Effector CD4-positive, alpha-beta T cell (primary cell): ENCODE measurements around the gene EFNA5.

ENCODE experiments used
- DNase-seq: peaks from one replicate; pipeline ENCODE4 v3.0.0-alpha.2; 2020

Gene EFNA5

DNA sequence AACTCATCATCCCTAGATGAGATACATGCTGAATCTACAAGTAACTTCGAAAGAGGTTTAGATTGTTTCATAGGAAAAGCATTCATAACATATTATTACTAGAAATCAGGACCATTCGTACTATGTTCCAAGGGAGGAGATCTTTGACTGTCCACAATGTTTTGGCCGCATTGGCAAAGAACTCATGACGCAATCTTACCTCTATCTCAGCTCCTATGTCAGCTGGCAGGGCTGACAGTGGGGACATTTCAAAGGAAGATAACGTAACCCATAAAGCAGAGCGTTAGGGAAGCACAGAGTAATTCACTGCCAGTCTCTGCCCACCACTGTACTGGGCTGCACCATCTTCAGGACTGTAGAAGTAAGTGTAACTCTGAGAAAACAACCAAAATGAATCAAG is 69.7 kb downstream of the EFNA5 start:
- no peak for DNase-seq

GRCh38 chr5:107598958-107599357 is 71.8 kb downstream of the EFNA5 start:
- DNase-seq, result no peak

DNA sequence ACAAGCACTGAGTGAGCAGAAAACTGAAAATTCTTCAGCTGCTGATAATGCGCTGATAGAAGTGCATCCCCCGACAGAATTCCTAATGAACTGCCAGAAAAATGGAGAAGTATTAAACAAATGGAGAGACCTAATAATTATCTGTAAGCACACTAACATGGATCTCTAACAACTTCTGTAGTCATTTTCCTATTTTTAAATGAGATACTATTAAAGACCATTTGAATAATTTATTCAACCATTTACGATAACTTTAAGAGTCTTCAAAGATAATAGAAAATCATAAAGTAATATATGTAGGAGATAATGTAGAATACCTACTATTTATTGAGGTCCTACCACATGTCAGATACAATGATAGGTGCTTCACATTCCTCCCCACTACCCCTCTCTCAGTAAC is 72.9 kb downstream of the EFNA5 start:
- no peak for DNase-seq

- no peak for DNase-seq
Observed at GRCh38 chr5:107597247-107597646, 73.5 kb downstream of the EFNA5 start.

DNA sequence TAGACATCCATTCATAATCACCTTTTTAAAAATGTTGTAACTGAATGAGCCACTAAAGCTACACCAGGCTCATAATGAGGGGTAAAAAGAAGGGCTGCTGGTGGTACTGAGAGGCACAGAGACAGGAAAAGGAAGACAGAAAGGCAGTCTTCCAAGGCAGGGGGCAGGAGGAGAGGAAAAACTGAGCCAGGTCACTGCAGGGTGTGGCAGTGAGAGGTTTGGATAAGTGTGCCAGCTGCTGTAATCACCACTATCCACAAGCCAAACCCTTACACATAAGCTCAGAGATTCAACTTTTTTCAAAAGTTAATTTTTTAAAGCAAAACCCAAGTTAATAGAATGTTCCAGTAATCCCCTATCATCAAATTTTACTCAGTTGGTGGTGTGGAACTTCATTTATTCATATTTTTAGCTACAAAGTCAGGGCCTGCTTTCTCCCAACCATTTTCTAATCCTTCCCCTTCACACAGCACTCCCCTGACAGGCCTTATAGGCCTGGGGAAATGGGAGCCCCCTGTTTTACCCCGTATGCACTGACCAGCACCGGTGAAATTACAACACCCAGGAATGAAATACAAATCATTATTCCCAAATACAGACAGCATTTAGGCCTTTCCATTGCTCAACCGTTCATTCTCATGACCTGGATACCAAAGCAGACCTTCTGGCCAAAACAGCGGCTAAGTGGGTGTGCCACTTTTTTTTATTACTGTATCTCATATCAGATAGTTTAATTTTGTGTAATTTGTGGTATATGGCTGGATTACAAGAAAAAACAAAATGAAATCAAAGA is 76.3 kb downstream of the EFNA5 start:
- DNase-seq, result no peak

DNA sequence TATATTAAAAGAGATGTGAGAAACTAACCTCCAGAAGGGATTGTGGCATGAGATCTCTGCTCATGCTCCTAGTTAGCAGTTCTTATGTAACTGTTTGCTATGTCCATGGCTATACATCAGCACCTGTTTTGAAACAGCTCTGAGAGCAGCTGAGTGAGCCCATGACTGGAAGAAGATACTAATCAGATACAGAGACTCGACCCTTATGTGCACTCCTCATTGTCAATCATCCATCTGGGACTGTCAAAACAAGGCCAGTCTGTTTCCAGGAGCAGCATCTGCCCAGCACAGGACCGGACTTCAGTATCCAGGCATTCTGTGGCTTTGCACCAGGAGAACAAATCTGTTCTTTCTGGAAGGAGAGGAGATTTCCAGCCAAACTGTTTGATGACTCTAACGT is 77.7 kb downstream of the EFNA5 start:
- DNase-seq, result no peak

GRCh38 chr5:107592515-107592914 is 78.2 kb downstream of the EFNA5 start:
- no peak for DNase-seq

DNA sequence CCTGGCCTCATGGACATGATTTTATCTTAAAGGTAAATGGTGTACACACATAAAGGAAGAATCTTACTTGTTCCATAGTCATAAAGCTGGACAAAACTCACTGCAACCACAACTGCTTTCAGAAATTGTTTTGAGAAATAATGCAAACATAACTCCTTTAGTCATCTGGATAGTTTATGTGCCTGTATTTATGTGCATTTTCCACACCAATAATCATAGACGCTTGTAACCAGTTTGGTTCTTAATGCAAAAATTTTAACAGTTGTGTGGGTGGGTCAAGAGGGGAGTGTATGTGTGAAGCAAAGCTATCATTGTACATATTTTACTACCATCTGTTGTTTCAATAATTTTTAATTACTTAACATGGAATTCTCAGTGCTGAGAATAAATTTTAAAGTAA is 80.1 kb downstream of the EFNA5 start:
- DNase-seq, result no peak

- DNase-seq, result no peak
Observed at GRCh38 chr5:107589520-107590193, 81.1 kb downstream of the EFNA5 start.

- DNase-seq, result no peak
Observed at GRCh38 chr5:107582625-107583024, 88.1 kb downstream of the EFNA5 start.

GRCh38 chr5:107580889-107581820 is 89.6 kb downstream of the EFNA5 start:
- DNase-seq, result no peak

GRCh38 chr5:107578051-107578635 is 92.6 kb downstream of the EFNA5 start:
- no peak for DNase-seq

DNA sequence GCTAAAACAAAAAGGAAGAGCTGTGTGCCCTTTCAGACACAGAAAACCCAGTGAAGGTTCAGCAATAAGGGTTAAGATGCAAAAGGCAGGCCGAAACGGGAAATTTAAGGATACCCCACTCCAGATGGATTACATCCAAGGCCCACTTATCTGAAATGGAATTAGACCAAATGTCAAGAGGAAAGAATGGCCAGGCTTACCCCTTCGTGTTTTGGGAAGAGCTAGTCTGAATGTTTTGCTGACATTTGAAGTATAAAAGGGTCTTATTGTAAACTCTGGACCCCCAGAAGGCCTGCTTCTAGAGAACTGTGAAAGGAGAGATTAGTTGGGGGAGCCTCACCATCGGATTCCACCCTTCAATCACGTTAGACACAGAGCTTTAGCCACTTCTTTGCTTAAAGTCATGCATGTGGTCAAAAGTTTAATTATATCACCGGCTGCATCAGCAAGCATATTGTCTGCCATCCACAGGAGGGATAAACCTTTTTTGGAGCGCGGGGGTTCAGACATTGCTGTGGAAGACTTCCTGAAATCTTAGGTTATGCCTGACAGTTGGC is 93.3 kb downstream of the EFNA5 start:
- no peak for DNase-seq

DNA sequence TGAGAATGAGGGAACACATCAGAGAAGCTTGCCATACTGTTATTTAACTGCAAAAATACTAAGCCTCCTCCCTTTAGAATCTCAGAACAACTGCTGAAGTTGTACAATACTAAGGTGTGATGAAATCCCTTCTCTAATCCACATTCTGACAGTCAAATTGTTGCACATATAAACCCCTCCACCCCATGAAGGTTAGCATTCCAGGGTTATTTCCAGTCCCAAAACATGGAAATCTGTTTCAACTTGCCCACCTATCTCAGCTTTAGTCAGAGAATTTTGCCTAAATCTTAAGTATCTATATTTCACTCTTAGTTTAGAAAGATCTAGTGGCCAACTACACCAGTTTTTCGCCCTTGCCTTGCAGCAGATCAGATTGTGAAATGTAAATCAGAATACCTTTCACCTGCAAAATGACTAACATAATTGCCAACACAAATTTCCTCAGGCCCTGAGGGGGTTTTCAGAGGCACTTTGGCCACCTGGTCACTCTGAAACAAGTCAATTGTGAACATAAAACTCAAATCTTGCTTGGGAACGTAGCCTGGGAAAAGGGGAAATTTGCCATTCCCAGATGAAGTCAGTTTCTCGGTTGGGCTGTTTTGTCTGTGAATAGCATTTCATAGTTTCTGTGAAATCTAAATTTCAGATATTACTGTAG is 93.9 kb downstream of the EFNA5 start:
- DNase-seq, result no peak

DNA sequence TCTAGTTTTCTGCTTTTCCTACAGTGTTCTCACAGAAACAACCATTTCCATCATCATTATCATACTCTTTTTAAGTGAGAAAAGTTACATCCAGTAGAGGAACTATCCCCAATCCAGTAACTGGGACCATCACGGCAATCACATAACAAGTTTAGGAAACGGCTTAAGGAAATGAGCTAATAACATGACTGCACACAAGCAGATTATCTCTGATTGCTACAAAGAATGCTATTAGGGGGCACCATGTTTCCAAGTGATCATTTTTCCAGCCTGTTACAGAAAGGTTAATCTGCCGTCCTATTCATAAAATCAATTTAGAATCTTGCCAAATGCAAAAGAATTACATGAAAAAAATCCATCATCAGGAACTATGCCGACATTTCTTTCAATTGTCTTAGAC is 94.6 kb downstream of the EFNA5 start:
- no peak for DNase-seq

DNA sequence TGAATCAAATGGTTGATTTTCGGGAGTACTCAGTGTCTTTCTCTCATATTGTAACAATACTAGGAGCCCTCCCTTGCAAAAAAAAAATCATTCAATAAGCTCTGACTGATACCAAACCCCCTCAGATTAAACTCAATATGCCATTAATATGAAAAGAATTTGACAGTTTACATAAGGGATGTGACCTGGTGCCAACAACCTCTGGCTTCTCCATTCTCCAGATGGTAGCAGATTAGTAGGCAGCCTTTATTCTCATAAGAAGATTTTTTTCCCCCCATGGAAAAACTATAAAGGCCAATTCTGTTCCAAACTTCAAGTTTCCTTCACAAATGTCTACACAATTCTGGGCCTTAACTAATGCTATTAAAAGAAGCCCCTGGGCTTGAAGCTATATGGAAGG is 96.5 kb downstream of the EFNA5 start:
- no peak for DNase-seq

DNA sequence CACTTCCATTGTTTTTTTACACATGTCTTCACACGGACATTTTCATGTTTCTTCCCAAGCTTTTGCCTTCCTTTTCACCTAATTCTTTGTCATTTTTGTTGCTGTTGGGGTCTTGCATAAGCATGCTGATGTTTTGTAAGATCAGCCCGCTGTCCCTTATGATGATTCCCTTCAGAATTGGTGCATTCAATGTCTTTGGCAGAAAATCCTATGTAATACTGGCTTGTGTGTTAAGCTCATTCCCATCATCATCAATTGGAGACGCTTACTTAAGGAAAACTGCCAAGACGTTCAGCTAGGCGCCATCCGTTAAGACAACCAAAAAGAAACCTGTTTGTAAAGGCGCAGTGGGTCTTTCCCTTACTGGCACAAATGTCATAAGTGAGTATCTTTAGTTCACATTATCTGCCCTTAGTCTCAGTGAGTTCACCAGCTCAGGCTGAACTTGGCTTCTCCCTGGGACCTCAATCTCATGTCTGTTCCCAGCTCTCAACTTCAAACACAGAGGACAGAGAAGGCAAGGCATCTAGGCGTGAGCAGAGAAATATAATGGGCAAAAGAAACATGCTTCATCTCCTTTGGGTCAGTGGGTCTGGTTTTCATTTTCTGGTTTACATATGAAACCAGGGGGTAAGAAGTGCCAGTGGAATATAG is 97.9 kb downstream of the EFNA5 start:
- DNase-seq, result no peak

DNA sequence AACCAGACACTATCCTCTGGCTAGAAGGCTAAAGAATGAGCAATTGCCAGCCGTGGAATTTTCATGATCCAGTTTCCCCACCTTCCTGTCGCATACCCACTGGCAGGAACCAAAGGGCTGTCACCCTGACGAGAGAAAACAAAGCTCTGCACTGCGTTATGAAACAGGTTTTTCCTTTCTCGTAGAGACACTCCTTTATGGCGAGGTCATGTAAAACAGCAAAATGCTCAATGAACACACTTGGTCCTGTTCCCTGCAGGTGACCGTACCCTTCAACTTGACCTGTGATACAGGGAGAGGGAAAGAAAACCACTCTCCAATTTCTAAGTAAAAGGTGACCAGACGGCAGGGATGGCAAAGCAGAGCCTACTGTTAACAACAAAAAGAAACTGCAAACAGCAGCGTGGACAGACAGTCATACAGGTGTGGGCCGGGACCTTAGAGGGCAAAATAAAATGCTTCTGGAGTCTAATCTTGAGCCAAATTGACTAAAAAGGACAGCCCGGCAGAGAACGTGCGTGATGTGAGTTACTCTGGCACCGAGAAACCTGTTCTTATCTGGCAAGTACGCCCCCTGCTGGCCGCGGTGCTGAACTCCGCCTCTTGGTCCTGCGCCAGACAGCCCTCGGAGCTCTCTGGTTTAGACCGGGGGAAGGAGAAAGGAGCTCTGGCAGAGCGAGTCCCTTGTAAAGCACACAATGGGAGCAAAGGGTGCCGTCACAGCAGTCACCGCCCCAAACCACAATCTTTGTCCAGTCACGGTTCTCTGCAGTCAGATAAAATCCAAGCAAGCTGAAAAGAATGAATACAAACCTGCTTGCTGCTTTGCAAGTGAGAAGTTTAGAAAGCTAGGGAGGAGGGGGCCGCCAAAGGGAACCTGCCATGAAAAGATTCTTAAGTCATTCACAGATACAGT is 98.9 kb downstream of the EFNA5 start:
- DNase-seq, result peak; percentile 74

GRCh38 chr5:107570805-107571531 is 99.8 kb downstream of the EFNA5 start:
- no peak for DNase-seq

GRCh38 chr5:107570181-107570580 is 100.6 kb downstream of the EFNA5 start:
- DNase-seq, result no peak
